ENCODE results near the gene UST. TPM values are rescaled to one million over a fixed set of nuclear protein-coding genes. Genes with fewer than 3 reads are reported as not detected.

UST gene
- total RNA-seq, 1 donor from 2014 or later, result 33.3 TPM

DNA sequence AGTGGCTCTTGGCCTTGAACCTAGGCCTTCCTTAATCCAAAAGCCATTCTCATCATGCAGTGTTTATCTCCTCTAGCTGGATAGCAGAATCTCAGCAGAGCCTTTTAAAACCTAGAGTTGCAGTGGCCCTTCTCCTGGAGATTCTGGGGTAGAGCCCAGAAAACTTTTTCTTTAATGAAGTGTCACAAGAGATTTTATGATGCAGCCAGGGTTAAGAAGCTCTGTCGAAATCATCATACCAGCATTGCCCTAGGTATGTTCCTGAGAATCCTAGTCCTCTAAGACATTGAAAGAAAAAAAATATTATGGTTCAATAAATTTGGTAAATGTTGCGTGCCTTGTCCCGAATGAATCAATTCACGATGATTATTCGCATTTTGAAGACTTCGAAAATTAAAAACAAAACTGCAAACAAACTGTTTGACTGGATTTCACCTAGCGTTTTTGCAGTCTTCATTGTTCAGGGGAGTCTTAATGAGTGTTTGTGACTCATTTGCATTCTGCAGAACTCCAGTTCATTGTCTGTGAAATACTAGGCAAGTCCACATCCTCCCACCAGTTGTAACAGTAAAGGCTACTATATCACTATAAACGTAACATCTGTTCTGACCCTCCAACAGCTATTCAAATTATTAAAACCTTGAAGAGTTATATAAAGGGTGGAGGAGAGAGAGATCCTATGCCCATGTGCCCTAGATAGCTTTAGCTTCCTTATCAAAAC lies 198.6 kb downstream of the UST start:
- no peak for DNase-seq (ENCODE audit: low spot score)
- H3K27me3 ChIP-seq, result no peaks in the 10 kb centered on the region
- H3K36me3 Mint-ChIP-seq, result peaks cover 14% of the 10 kb centered on the region
- H3K9me3 Mint-ChIP-seq, result no peaks in the 10 kb centered on the region
- no peak overlapping the region for H2AFZ ChIP-seq (replicated peaks)
- H3F3A ChIP-seq (ENCODE audit: low read depth), result peaks cover 10% of the 10 kb centered on the region
- no peak overlapping the region for H3K27ac Mint-ChIP-seq
- no peak overlapping the region for H3K4me3 Mint-ChIP-seq
- no peak overlapping the region for H3K9ac ChIP-seq
- peaks cover 10% of the 10 kb centered on the region for H3K4me1 ChIP-seq
- H3K9me3 ChIP-seq (ENCODE audit: low read depth), result no peaks in the 10 kb centered on the region
- no peak overlapping the region for H3K4me3 ChIP-seq
- no peaks in the 10 kb centered on the region for H3K36me3 ChIP-seq
- H3K79me2 ChIP-seq (ENCODE audit: low read depth), result peaks cover 14% of the 10 kb centered on the region
- H3K4me1 Mint-ChIP-seq, result peaks cover 15% of the 10 kb centered on the region
- TF ChIP-seq EZH2 (IDR thresholded peaks at IDR 0.05) (no peak), EZH2phosphoT487 (IDR thresholded peaks at IDR 0.05) (no peak)
- TF ChIP-seq, protein P1, sequence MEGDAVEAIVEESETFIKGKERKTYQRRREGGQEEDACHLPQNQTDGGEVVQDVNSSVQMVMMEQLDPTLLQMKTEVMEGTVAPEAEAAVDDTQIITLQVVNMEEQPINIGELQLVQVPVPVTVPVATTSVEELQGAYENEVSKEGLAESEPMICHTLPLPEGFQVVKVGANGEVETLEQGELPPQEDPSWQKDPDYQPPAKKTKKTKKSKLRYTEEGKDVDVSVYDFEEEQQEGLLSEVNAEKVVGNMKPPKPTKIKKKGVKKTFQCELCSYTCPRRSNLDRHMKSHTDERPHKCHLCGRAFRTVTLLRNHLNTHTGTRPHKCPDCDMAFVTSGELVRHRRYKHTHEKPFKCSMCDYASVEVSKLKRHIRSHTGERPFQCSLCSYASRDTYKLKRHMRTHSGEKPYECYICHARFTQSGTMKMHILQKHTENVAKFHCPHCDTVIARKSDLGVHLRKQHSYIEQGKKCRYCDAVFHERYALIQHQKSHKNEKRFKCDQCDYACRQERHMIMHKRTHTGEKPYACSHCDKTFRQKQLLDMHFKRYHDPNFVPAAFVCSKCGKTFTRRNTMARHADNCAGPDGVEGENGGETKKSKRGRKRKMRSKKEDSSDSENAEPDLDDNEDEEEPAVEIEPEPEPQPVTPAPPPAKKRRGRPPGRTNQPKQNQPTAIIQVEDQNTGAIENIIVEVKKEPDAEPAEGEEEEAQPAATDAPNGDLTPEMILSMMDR (IDR thresholded peaks at IDR 0.05), result no peak
- no peak overlapping the region for H3K4me2 ChIP-seq
- peaks cover 7% of the 10 kb centered on the region for H4K20me1 ChIP-seq (ENCODE audit: low read depth)
- H3K27me3 Mint-ChIP-seq (ENCODE audit: insufficient read depth, low read depth), result no peaks in the 10 kb centered on the region
- H3K27ac ChIP-seq, result no peak overlapping the region

DNA sequence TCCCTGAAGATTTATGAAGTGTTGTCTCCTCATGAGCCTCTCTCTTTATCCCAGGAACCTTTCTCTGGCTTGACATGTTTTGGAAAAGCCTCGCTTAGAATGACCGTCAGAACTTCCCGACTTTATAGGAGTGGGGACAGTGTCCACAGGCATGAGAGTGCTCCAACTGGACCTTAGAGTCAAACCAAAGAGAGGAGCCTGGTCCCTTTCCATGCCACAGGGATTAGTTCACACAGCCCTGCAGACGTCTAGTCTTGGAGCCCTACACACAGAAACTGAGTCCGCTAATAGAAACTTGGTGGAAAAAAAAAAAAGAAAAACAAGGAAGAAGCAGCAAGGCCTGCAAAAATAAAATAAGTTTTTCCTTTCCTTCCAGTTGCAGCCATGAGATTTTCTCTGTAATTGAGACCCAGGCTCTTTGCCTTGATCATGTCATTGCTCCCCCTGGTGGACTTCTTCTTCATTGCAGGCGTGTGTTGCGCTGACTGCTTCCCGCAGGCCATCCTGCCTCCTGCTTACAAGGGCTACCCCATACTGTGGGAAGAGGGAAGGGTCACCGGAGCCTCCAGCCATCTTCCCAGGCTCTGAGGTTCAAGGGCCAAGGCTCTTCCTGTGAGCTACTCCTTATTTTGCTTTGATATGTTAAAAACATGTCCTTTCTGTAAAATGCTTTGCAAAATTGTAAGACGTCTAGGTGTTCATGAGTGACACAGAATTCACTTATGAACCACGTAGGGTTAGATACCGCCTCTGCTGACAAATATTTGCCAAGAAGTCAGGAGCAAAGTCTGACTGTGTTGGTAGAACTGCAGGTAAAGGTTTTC lies 201.0 kb downstream of the UST start:
- TF ChIP-seq, protein P1 (IDR thresholded peaks at IDR 0.05), result peak; percentile 90
- TF ChIP-seq EZH2 (IDR thresholded peaks at IDR 0.05) (no peak), EZH2phosphoT487 (IDR thresholded peaks at IDR 0.05) (no peak)
- no peak overlapping the region for H3K4me2 ChIP-seq

DNA sequence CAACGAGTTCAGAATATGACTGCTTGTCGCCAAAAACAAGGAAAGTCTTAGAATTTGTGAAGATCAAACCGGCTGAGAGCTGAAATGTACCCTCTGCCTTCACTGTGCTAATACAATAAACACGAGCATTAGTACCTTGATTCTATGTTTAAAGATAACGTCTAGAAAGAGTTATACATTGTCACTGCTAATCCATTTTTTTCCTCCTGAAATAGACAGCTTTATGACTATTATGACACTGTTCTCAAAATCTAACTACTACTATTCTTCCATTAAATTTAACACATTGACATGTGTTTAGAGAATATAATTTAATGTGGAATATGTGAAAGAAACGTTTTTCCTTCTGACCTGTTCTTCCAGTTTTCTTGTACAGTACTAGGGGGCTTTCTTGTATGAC lies 204.8 kb downstream of the UST start:
- Mint-ChIP-seq H3K36me3 (peaks cover 12% of the 10 kb centered on the region), H3K27me3 (ENCODE audit: insufficient read depth, low read depth) (no peaks in the 10 kb centered on the region), H3K4me1 (peaks cover 13% of the 10 kb centered on the region), H3K27ac (no peak overlapping the region), H3K9me3 (peaks cover 7% of the 10 kb centered on the region), H3K4me3 (no peak overlapping the region)
- H3K79me2 ChIP-seq (ENCODE audit: low read depth), result peaks cover 5% of the 10 kb centered on the region
- H3K4me2 ChIP-seq, result no peak overlapping the region
- H3F3A ChIP-seq (ENCODE audit: low read depth), result peaks cover 10% of the 10 kb centered on the region
- no peaks in the 10 kb centered on the region for H3K27me3 ChIP-seq
- no peak for DNase-seq (ENCODE audit: low spot score)
- no peak overlapping the region for H3K4me3 ChIP-seq
- H2AFZ ChIP-seq (replicated peaks), result no peak overlapping the region
- no peak overlapping the region for H3K27ac ChIP-seq
- H3K36me3 ChIP-seq, result no peaks in the 10 kb centered on the region
- peaks cover 7% of the 10 kb centered on the region for H4K20me1 ChIP-seq (ENCODE audit: low read depth)
- peaks cover 6% of the 10 kb centered on the region for H3K4me1 ChIP-seq
- TF ChIP-seq EZH2 (IDR thresholded peaks at IDR 0.05) (no peak), EZH2phosphoT487 (IDR thresholded peaks at IDR 0.05) (no peak)
- TF ChIP-seq, protein P1 (IDR thresholded peaks at IDR 0.05), result no peak
- no peak overlapping the region for H3K9ac ChIP-seq
- no peaks in the 10 kb centered on the region for H3K9me3 ChIP-seq (ENCODE audit: low read depth)

More for the DNA sequence above, 201.0 kb downstream of the UST start:
- no peaks in the 10 kb centered on the region for H3K9me3 ChIP-seq (ENCODE audit: low read depth)
- no peak overlapping the region for H2AFZ ChIP-seq (replicated peaks)
- no peak overlapping the region for H3K4me3 Mint-ChIP-seq
- H3K36me3 ChIP-seq, result no peaks in the 10 kb centered on the region
- no peak overlapping the region for H3K27ac ChIP-seq
- H3K9ac ChIP-seq, result no peak overlapping the region
- H3F3A ChIP-seq (ENCODE audit: low read depth), result peaks cover 10% of the 10 kb centered on the region
- H3K27ac Mint-ChIP-seq, result no peak overlapping the region
- H4K20me1 ChIP-seq (ENCODE audit: low read depth), result peaks cover 7% of the 10 kb centered on the region
- H3K36me3 Mint-ChIP-seq, result no peaks in the 10 kb centered on the region
- H3K4me3 ChIP-seq, result no peak overlapping the region
- H3K9me3 Mint-ChIP-seq, result no peaks in the 10 kb centered on the region
- H3K27me3 ChIP-seq, result no peaks in the 10 kb centered on the region
- H3K79me2 ChIP-seq (ENCODE audit: low read depth), result peaks cover 14% of the 10 kb centered on the region
- H3K4me1 Mint-ChIP-seq, result peaks cover 15% of the 10 kb centered on the region
- DNase-seq (ENCODE audit: low spot score), result peak; percentile 83
- peaks cover 10% of the 10 kb centered on the region for H3K4me1 ChIP-seq
- H3K27me3 Mint-ChIP-seq (ENCODE audit: insufficient read depth, low read depth), result no peaks in the 10 kb centered on the region
